GM12878 (cell line): ENCODE measurements around the gene AGBL1. TPM values are rescaled to one million over a fixed set of nuclear protein-coding genes. Genes with fewer than 3 reads are reported as not detected.

Experiments
- IKZF2 ChIP-seq, 2 experiments: fragments of 450-650 bp; IDR thresholded peaks; 2 replicates each; pipeline ENCODE4 v1.6.1; 2017; ENCODE audit warnings: mild to moderate bottlenecking in 2 of 2, moderate library complexity in 2 of 2
- MYB ChIP-seq: fragments of 150-350 bp; IDR thresholded peaks from 2 replicates; pipeline ENCODE4 v1.6.1; 2014; ENCODE audit warnings: mild to moderate bottlenecking, low read depth, low read length, borderline replicate concordance
- NFYB ChIP-seq: IDR thresholded peaks from 2 replicates; pipeline ENCODE4 v1.6.1; 2011; ENCODE audit warnings: low read depth, mild to moderate bottlenecking, low read length, improper control_type of control experiment, moderate library complexity; ENCODE audit not compliant: insufficient read depth
- RAD51 ChIP-seq: fragments of 450-650 bp; IDR thresholded peaks from 2 replicates; pipeline ENCODE4 v1.6.1; 2016; ENCODE audit warnings: moderate library complexity, mild to moderate bottlenecking, inconsistent platforms
- polyA plus RNA-seq, 11 experiments: library from polyadenylated mRNA; depleted of rRNA in 4 of 11; unstranded in 6 of 11; stranded (reverse) in 5 of 11; fragments of >200 nt; fragmentation: Nextera tagmentation in 4 of 11; fragmentation: Illumina TruSeq in 1 of 11; extraction: Ambion mirVana in 4 of 11; extraction: Trizol in 1 of 11; gene quantifications; 1 replicate in 1 of 11; 2 replicates in 10 of 11; pipeline versions ENCODE4 v1.2.1 to v1.2.3, GENCODE V29; 2011 to 2016; ENCODE audit warnings: inconsistent platforms in 2 of 11, missing spikeins in 2 of 11, low read depth in 1 of 11
- total RNA-seq, 4 experiments: library from RNA; depleted of rRNA in 3 of 4; stranded (reverse); fragments of >200 nt in 3 of 4; fragmentation: Illumina TruSeq in 1 of 4; extraction: Trizol in 1 of 4; gene quantifications; 2 replicates each; pipeline versions ENCODE4 v1.2.1 to v1.2.3, GENCODE V29; 2013 to 2021
- TF ChIP-seq, protein P1 (sequence below): fragments of 450-650 bp; conservative IDR thresholded peaks from 2 replicates; pipeline ENCODE4 v1.6.1; 2017; ENCODE audit warnings: mild to moderate bottlenecking, moderate library complexity
- TF ChIP-seq, protein P2 (sequence below), 3 experiments: IDR thresholded peaks in 2 of 3; conservative IDR thresholded peaks in 1 of 3; 2 replicates each; pipeline ENCODE4 v1.5.1; 2011; ENCODE audit warnings: low read depth in 3 of 3, low read length in 3 of 3, mild to moderate bottlenecking in 3 of 3, control low read depth in 2 of 3, moderate library complexity in 2 of 3, inconsistent platforms in 1 of 3, mixed read lengths in 1 of 3; ENCODE audit not compliant: control insufficient read depth in 2 of 3, insufficient read depth in 1 of 3; ENCODE audit errors: extremely low read depth in 1 of 3
- TF ChIP-seq, protein P3 (sequence below): IDR thresholded peaks from 2 replicates; pipeline ENCODE4 v1.6.1; 2012; ENCODE audit warnings: mild to moderate bottlenecking, low read depth, low read length
- TF ChIP-seq, protein P4 (sequence below): fragments of 450-650 bp; IDR thresholded peaks from 2 replicates; pipeline ENCODE4 v1.6.1; 2014; ENCODE audit warnings: mild to moderate bottlenecking

The AGBL1 gene
- total and polyA plus RNA-seq, 10 of the 15 experiments (the other 5 are each of a cell fraction or from before 2014, with no cell fraction given): not detected

- TF ChIP-seq, protein P1, sequence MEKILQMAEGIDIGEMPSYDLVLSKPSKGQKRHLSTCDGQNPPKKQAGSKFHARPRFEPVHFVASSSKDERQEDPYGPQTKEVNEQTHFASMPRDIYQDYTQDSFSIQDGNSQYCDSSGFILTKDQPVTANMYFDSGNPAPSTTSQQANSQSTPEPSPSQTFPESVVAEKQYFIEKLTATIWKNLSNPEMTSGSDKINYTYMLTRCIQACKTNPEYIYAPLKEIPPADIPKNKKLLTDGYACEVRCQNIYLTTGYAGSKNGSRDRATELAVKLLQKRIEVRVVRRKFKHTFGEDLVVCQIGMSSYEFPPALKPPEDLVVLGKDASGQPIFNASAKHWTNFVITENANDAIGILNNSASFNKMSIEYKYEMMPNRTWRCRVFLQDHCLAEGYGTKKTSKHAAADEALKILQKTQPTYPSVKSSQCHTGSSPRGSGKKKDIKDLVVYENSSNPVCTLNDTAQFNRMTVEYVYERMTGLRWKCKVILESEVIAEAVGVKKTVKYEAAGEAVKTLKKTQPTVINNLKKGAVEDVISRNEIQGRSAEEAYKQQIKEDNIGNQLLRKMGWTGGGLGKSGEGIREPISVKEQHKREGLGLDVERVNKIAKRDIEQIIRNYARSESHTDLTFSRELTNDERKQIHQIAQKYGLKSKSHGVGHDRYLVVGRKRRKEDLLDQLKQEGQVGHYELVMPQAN: no peak
- TF ChIP-seq, protein P2, sequence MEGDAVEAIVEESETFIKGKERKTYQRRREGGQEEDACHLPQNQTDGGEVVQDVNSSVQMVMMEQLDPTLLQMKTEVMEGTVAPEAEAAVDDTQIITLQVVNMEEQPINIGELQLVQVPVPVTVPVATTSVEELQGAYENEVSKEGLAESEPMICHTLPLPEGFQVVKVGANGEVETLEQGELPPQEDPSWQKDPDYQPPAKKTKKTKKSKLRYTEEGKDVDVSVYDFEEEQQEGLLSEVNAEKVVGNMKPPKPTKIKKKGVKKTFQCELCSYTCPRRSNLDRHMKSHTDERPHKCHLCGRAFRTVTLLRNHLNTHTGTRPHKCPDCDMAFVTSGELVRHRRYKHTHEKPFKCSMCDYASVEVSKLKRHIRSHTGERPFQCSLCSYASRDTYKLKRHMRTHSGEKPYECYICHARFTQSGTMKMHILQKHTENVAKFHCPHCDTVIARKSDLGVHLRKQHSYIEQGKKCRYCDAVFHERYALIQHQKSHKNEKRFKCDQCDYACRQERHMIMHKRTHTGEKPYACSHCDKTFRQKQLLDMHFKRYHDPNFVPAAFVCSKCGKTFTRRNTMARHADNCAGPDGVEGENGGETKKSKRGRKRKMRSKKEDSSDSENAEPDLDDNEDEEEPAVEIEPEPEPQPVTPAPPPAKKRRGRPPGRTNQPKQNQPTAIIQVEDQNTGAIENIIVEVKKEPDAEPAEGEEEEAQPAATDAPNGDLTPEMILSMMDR (IDR thresholded peaks at IDR 0.05 in 2 of 3, conservative IDR thresholded peaks at IDR 0.05 in 1 of 3; ENCODE audit: control insufficient read depth in 2 of 3, extremely low read depth in 1 of 3, insufficient read depth in 1 of 3, low read depth in 3 of 3, low read length in 3 of 3): no peak
- TF ChIP-seq MYB: no peak
- no peak for TF ChIP-seq RAD51
- no peak for TF ChIP-seq NFYB
- TF ChIP-seq, protein P3, sequence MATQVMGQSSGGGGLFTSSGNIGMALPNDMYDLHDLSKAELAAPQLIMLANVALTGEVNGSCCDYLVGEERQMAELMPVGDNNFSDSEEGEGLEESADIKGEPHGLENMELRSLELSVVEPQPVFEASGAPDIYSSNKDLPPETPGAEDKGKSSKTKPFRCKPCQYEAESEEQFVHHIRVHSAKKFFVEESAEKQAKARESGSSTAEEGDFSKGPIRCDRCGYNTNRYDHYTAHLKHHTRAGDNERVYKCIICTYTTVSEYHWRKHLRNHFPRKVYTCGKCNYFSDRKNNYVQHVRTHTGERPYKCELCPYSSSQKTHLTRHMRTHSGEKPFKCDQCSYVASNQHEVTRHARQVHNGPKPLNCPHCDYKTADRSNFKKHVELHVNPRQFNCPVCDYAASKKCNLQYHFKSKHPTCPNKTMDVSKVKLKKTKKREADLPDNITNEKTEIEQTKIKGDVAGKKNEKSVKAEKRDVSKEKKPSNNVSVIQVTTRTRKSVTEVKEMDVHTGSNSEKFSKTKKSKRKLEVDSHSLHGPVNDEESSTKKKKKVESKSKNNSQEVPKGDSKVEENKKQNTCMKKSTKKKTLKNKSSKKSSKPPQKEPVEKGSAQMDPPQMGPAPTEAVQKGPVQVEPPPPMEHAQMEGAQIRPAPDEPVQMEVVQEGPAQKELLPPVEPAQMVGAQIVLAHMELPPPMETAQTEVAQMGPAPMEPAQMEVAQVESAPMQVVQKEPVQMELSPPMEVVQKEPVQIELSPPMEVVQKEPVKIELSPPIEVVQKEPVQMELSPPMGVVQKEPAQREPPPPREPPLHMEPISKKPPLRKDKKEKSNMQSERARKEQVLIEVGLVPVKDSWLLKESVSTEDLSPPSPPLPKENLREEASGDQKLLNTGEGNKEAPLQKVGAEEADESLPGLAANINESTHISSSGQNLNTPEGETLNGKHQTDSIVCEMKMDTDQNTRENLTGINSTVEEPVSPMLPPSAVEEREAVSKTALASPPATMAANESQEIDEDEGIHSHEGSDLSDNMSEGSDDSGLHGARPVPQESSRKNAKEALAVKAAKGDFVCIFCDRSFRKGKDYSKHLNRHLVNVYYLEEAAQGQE: no peak
- TF ChIP-seq, protein P4, sequence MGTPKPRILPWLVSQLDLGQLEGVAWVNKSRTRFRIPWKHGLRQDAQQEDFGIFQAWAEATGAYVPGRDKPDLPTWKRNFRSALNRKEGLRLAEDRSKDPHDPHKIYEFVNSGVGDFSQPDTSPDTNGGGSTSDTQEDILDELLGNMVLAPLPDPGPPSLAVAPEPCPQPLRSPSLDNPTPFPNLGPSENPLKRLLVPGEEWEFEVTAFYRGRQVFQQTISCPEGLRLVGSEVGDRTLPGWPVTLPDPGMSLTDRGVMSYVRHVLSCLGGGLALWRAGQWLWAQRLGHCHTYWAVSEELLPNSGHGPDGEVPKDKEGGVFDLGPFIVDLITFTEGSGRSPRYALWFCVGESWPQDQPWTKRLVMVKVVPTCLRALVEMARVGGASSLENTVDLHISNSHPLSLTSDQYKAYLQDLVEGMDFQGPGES: no peak
- TF ChIP-seq IKZF2 (IDR thresholded peaks at IDR 0.05): no peak
Observed at GRCh38 chr15:86912661-86913060, 833.0 kb downstream of the AGBL1 start (continued).
